GM19043 (cell line): ENCODE results near the gene PAIP2.
A peak's percentile ranks its signal among the peaks of the same experiment; 100 is the strongest.

Experiments used
- ATAC-seq: cut with Tn5 transposase; IDR thresholded peaks from one replicate; pipeline ENCODE4 v1.9.1; 2021; ENCODE audit warnings: low read depth; ENCODE audit not compliant: unreplicated experiment

Gene PAIP2

GRCh38 chr5:139390639-139391569 is 49.2 kb downstream of the PAIP2 start:
- no peak for ATAC-seq

DNA sequence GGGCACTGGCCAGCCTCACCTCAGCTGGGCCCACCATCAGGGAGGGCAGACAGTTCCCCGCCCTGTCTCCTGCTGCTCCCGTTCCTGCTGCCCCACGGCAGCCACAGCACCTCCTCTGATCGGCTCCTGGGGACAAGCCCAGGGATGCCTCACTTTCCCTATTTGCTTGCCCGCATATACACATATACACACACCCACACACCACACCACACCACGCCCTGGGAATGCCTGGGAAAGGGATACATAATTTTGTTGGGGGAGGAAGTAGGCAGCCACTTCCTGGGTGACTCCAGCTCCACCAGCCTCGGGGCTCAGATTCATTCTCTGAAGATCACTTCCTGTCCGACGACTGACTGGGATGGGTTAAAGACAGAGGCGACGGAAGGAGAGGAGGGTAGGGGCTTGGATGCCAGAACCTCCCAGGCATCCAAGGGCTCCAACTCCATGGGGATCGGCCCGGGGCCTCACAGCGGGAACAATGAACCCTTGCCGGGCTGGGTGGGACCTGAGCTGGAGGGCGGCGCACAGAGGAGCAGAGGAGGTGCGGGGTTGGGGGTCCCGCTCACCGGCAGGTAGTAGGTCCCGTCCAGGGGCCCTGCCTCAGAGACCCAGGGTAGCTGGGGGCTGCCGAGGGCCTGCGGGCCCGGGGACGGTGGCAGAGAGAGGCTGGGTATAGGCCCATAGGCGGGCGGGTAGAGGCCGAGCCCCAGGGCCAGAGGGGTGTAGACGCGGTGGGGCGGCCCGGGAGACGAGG is 50.1 kb downstream of the PAIP2 start:
- no peak for ATAC-seq

DNA sequence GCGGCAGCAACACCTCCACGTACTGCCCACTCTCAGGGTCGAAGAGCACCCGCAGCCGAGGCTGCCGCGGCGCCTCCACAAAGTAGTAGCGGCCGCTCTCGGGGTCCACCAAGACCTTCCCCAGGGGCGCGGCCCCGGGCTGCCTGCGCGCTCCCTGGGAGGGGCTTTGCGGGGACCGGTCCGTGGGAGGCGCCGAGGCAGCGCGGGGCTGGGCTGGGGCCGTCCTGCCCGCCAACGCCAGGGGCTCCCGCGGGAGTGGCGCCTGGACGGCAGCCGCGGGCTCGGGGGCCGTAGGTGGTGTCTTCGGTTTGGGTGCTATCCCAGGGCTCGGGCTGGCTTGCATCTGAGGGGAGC is 50.6 kb downstream of the PAIP2 start:
- ATAC-seq, result peak; percentile 4

- peak; percentile 37 for ATAC-seq
Measured at GRCh38 chr5:139392678-139393496, 51.2 kb downstream of the PAIP2 start.

- no peak for ATAC-seq
Measured at GRCh38 chr5:139393497-139394122, 52.0 kb downstream of the PAIP2 start.

DNA sequence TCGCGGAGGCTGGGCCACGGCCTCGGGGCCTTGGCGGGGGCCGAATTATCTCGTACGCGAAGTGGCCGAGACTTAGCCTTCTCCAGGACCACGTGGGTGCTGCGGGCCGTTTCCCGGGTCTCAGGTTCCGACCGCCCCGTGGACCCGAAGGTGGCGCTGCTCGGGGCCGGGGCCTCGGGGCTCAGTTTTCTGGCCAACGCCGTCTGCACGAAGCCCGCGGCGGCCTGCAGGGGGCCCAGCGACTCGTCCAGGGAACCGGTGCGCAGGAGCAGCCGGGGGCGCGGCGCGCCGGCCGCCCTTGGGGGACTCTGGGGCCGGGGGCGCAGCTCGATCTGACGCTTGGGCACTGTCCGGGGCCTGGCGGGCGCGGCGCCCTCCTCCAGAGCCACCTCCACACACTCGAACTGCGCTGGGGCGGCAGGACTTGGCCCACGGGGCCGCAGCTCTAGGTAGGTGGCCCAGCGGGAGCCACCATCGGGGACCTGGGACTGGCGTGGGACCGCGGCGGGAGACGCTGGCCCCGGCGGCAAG is 52.5 kb downstream of the PAIP2 start:
- no peak for ATAC-seq

DNA sequence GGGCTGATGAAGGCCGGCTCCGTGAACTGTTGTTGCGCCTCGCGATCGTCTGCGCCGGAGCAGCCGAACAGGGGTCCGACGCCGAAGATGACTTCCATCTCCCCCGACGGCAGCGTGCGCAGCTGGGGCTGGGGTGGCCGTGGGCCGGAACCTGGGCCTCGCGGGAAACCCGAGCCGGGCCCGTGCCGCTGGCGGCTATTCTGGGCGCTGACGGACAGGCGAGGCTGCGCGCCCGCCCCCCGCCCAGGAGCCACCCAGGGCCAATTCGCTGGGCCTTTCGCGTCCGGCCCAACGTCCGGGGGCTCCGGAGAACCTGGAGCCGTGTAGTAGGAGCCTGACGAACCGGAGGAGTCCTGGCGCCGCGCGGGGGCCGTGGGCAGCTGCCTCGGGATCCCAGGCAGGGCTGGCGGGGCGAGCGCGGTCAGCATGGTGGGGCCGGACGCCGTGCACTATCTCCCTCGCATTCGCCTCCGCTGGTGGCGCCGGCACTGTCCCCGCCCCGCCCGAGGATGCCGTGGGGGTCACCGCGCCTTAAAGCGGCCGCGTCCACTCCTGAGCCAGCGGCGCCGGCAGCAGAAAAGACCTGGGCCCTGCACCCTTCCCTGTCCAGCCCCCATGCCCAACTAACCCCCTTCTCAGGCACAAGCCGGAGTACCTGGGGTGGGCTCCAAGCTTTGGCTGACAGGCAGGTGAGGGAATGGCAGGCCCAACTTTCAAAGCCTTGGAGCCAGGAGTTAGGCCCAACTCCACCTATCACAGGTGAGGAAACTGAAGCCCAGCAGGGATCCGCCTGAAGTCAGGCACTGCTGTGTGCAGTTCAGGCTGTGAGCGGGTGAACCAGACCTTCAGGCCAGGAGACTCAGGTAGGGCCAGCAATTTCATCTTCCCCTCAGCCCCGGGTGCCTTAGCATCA is 53.3 kb downstream of the PAIP2 start, which contains the start of gene PROB1:
PROB1 (minus strand) TSS at position 451 of the 913 bp plus-strand sequence; CDS start at position 428, 23 bp downstream.
- no peak for ATAC-seq

DNA sequence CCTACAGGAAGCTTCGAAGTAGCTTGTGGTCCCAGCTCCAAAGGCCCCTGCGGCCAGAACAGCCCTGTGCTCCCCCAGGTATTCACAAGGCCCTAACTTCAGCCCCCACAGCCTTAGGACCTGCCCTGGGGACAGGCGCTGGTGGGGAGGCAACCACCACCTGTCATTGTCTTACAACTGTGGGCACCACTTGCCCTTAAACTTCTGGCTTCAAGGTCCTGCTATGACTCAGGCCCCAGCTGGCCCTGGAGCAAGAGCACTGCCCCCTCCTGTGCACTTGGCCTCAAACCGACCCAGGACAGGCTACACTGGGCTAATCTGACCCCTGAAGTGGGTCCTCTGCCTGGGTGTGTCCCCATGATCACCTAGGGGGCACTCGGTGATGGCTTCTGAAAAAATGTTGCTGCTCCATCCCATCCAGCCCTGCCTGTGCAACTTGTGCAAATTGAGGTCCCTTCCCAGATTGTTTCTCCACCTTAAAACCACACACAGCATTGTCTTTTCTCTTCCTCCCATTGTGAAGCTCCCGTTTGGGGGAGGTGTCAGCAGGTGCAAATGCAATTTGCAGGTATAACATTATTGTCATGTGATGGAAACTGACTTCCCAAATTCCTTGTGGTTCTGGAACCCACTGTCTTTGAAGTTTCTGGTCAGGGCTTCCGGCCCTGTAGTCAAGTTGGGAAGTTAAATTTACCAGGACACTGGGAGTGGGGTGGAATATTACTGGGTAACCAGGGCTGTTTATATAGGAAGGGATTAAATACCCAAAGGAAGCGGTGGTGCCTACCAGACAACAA is 54.4 kb downstream of the PAIP2 start:
- ATAC-seq, result no peak

DNA sequence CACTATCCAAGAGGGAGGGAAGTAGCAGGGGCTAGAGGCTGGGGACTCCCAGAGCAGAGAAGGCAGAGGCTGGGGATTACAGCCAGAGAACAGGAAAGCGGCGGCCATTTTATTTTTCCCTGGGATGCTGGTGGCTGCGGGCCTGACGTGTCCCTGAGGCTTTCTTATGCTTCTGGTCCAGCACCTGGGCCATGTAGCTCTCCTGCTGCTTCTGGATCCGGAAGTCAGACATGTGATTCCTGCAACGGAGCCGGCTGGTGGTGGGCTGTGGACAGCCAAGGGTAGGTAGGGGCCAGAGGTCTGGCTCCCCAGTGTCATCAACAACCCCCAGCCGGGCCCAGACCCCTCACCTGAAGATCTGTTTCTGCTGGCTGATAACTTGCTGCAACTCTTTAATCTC is 55.0 kb downstream of the PAIP2 start:
- ATAC-seq, result no peak

GRCh38 chr5:139397921-139398320 is 56.3 kb downstream of the PAIP2 start:
- no peak for ATAC-seq

GRCh38 chr5:139399501-139400121 is 58.0 kb downstream of the PAIP2 start:
- ATAC-seq, result peak; percentile 24

- ATAC-seq, result no peak
Measured at GRCh38 chr5:139401546-139401945, 59.9 kb downstream of the PAIP2 start.

- ATAC-seq, result no peak
Measured at GRCh38 chr5:139402561-139403158, 61.0 kb downstream of the PAIP2 start.

DNA sequence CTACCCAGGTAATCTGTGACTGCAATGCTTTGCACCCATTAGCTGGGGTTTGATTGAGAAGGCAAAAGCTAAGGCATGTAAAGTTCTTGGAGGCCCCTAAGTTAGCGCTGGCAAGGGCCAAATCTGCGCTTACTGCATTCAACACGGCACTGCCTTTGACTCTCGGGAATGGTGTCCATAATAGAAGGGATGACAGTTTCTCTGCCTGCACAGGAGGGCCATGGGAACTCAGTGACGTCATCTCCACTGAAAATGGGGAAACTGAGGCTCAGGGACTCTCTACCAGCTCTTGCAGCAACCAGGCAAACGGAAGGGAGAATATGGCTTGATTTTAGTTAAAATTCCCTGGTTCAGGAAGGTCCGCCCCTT is 61.7 kb downstream of the PAIP2 start:
- ATAC-seq, result no peak

- peak; percentile 79 for ATAC-seq
Measured at GRCh38 chr5:139403787-139404483, 62.3 kb downstream of the PAIP2 start, which contains the start of gene SPATA24. SPATA24 (minus strand) TSS chr5:139404089; CDS start chr5:139404060, 29 bp downstream.

DNA sequence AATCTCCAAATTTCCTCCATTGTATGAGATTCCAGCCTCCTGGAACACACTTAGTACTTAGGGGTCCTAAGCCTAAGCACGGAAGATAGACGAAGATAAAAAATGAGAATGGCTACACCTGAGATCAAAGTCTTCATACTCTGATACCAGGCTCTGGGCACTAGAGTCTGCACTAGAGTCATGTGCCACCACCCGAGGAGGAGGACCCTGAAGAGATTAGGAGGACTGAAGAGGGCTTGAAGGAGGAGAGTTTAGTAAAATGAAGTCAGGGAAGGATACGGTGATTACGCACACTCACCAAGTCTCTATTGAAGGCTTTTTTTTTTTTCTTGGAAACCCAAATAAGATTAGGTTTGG is 62.8 kb downstream of the PAIP2 start:
- ATAC-seq, result no peak

DNA sequence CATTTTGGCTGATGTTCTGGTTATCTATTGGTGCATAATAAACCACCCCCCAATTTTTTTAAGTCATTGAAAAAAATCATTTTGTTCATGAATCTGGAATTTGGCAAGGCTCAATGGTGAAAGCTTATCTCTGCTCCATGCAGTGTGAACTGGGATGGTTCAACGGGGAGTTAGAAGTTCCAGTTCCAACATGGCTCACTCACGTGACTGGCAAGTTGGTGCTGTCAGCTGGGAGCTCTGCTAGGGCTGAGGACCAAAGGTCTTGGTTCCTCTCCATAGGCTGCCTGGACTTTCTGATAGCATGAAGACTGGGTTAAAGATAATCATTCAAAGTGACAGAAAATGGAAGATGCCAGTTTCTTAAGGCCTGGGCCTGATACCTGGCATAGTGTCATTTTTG is 65.3 kb downstream of the PAIP2 start:
- ATAC-seq, result no peak
